Stimulated activated CD8-positive, alpha-beta memory T cell treated with anti-CD3 and anti-CD28 coated beads, Interleukin-2, amount 100 ng/mL, for 48 hours (primary cell): ENCODE data around the gene ACTL10.

Experiments
- DNase-seq, 2 donors: peaks; one replicate each; pipeline ENCODE4 v3.0.0-alpha.2; 2020; ENCODE audit warnings: low read depth in 2 of 2

ACTL10 gene

DNA sequence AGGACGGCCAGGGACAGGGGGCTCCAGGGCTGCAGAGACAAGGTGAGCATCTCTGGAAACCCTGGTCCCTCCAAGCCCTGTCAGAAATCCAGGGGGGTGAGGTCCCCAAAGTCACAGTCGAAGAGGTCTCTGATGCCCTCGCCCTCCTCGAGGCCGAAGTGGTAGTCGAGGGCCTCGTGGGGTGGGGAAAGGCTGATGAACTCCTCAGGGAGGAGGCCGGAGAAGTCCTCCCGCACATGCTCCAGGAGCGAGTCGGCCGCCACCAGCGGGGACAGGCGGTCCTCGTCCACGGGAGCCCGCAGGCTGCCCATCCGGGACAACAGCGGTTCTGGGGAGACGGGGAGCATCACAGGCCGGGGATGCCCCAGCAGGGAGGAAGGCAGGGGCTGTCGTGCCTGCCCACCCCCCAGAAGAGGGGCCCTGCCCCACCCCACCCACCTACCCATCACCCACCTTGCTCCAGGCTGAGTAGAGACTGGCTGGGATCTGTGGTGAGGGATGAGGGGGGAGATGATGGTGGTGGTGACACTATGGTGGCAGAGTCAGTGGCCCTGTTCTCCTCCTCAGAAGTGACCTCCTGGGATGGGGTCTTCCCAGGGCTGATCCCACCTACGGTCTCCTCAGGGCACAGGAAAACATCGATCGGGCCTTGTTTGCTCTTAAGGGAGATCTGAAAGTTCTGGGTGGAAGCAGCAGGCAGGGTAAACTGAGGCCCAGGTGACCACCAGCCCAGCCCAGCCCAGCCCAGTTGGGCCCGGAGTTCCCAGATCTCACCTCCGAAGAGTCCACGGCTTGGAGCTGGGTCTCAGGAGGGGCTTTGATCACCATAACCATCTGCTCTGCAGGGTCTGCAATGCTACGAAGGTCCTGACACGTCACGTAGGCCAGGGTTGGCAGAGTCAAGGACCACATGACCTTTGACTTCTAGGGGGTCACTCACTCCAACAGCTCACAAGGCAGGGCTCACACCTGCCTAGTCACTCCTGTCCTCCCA lies 10.2 kb downstream of the ACTL10 start:
- no peak for DNase-seq

DNA sequence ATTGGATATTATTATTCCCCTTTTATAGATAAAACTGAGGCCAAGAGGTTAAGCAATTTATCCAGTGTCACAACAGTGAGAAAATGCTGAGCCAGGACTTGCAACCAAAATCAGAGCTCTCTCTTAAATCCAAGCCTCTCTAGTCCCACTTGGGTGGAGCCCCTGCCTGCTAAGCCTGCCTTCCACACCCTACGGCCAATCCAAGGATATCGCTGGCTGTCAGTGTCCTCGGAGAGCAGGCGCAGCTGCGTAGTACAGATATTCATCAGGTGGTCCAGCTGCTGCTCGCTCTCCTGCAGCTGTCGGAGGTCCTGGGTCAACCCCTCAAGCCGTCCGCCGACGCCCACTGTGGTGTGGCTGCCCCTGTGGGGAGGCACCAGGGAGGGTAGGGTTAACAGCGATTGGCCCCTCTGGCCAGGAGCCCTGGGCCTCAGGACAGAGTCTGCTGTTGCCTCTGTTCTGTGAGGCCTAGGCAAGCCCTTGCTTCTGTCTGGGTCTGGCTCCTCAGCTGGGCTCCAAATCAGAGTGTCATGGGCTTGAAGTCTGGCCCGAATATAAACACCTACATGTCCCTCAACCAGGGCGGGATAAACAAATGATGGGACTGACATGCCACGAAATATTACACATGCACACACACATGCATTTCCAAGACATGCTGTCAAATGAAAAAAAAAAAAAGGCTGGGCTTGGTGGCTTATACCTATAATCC lies 11.4 kb downstream of the ACTL10 start:
- no peak for DNase-seq

DNA sequence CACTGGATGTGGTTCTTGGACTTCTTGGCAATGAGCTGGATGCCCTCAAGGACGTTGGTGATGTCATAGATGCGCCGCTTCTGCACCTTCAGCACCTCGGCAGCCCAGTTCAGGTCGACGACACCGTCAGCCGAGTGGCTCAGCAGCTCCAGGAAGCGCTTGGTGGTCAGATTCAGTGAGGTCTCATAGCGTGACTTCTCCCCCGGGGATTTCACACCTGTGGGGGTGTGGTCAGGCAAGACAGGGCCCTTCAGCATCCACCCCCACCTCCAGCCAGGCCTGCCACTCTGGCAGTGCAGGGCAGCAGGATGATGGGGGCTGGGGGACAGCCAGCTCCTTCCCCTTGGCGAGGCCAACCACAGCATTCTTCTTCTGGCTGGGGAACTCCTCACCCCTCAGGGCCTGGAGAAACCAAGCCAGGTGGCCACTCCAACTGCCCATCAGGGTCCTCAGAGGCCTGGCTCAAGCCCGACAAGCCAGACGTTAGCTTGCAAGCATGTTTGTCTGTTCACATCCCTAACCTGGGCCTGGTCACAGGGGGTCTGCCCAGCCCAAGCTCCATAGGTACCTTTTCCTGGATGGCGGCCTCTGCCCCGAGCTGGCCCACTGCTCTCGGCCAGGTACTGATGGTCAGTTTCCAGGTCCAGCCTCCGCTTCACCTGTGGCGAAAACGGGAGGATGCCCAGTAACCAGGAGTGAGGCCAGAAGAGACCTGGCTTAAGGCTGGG lies 13.2 kb downstream of the ACTL10 start:
- peak in 1 of 2 donors; percentile 39 for DNase-seq

- no peak for DNase-seq
Observed at GRCh38 chr20:33680686-33681085, 13.9 kb downstream of the ACTL10 start.

DNA sequence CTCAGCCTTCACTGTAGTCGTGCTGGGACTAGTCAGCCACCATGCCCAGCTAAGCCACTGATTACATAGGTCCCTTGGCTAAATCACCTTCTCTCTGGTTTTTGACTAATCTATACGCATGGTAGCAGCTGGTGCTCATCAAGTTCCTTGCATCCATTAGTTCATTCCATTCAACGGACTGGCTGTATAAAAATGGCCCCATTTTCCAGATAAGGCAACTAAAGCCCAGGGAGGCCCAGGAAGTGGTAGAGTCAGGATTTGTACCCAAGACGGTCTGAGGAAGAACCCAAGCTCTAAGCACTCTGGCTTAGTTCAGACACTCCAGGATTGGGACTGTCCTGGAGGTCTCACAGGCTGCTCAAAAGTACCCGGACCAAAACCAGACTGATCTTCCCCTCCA lies 14.5 kb downstream of the ACTL10 start:
- DNase-seq = no peak

- no peak for DNase-seq
Observed at GRCh38 chr20:33681728-33682353, 15.1 kb downstream of the ACTL10 start.

DNA sequence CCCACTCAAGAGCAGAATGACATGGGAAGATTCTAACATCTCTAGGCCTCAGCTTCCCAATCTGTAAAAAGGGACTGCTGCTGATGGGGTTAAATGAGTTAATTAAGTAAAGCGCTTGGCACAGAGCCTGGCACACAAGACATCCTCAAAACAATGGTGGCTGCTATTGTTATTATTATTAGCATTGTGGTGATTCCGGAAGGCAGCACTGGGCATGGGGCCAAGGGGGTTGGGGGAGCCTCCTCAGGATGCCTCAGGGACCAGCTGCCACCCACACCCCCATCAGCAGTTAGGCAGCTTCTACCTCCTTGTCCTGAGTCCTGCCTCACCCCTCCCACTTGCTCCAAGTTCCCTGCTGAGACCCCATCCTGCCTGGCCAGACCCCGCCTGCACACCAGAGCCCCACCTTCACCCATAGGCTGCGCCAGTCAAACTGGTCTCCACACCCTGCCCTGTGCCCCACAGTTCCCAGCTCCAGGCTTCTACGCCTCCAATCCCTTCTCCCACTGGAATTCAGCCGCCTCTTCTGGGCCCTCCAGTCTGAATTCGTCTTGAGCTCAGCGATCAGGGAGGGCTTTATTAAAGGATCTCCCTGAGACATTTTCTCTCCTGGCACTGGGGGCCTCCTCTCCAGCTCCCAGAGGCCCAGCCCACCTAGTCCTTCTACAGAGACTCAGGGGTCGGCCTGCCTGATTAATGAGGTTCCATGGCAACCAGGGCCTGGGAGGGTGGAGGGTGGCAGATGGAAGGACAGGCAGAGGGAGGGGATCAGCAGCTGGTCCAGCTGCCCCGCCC lies 18.0 kb downstream of the ACTL10 start:
- DNase-seq = no peak

DNA sequence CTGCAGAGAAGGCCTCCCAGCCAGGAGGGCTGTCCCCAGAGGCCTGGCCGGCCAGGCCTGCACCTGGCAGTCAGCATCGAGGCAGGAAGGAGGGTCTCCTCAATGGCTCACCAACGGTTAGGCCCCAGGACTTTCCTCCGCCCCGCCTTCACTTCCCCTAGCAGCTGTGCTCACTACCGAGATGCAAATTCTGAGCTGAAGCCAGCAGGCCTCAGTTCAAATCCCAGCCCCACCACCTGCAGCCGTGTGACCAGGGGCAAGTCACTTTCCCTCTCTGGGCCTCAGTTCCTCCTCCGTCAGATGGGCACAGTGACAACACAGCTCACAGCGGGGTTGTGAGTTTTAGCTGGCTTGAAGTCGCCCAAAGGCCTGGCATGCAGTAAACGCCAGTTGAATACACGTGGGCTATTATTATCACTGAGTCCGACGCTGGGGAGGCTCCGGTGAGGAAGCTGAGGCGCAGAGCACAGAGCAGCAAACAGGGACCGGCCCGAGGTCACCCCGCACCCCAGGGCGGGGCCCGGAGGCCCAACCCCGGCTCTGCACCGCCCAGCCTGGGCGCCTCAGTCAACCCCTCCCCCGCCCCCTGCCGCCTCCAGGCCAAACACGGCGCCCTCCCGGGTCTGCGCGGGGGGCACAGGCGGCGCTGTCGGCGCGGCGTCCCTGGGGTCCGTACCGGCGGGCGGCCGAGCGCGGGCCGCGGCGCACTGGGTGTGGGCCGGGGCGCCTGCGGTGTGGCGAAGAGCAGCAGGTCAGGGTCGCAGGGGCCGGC lies 18.8 kb downstream of the ACTL10 start:
- DNase-seq = peak; percentile 65 to 70

DNA sequence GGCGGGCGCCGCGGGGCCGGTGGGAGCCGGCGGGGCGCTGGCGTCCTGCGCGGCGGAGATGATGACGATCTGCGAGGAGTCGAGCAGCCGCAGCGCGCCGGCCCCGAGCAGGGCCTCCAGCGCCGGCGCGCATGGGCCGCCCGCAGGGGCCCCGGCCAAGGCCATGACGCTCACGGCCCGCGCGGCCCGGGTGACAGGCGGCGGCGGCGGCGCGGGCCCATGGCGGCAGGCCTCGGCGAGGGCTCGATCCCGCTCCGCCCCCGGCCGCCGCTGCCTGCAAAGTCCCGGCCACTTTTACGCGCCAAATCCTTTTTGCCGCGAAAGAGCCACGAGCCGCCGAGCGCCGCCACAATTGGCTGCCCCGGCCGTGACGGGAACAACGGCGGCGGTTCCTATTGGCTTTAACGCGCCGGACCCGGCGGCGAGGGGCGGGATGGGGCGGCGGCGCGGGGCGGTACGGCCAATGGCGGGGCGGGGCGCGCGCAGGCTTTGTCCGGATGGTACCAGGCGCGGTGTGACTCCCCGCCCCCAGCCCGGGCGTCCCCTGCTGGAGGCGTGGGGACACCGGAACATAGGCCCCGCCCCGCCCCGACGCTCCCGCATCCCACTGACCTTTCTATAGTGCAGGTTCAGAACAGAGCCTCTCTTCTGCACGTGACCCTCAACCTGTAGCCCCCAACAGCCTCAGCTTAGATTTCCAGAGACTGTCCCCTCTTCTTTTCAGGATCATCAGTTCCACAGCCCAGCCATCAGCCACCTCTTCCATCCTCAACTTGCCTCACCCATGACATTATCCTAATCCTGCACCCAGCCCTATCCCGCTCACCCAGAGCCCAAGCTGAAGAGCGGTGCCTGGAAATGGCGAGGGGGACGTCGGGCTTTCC lies 19.6 kb downstream of the ACTL10 start, which contains the start of gene E2F1:
Gene E2F1 (minus strand): TSS at position 286 of the 884 bp plus-strand sequence. CDS start 121 bp downstream, at position 165.
- peak; percentile 94 to 97 for DNase-seq

DNA sequence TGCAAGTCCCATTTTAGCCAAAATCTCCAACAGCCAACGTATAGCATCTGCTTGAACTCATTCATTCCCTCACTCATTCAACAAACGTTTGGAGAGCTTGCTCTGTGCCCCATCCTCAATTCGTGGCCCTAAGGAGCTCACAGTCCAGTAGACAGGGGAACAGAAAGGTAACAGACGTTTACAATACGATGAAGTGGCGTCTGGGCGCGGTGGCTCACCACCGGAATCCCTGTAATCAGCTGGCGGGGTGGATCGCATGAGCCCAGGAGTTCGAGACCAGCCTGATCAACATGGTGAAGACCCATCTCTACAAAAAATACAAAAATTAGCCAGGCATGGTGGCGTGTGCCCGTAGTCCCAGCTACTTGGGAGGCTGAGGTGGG lies 20.2 kb downstream of the ACTL10 start:
- no peak for DNase-seq

DNA sequence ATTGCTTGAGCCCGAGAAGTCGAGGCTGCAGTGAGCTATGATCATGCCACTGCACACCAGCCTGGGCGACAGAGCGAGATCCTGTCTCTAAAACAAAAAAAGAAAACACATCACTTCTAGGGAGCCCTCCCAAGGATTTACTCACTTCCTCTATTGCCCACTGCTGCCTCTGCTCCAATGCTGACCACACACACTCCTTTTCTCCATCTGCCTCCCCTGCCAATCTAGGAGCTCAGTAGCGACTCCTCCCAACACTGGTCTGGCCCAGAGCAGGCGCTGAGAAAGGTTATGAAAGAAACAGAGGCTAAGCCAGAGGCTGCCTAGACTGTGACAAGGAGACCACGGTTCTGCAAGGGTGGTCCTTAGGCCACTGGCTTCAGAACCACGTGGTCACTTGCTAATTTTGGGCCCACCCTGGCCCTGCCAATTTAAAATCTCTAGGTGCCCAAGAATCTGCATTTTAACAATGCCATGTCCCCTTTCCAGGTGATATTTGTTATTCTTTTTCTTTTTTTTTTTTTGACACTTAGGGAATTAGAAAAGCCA lies 20.7 kb downstream of the ACTL10 start:
- DNase-seq = no peak

DNA sequence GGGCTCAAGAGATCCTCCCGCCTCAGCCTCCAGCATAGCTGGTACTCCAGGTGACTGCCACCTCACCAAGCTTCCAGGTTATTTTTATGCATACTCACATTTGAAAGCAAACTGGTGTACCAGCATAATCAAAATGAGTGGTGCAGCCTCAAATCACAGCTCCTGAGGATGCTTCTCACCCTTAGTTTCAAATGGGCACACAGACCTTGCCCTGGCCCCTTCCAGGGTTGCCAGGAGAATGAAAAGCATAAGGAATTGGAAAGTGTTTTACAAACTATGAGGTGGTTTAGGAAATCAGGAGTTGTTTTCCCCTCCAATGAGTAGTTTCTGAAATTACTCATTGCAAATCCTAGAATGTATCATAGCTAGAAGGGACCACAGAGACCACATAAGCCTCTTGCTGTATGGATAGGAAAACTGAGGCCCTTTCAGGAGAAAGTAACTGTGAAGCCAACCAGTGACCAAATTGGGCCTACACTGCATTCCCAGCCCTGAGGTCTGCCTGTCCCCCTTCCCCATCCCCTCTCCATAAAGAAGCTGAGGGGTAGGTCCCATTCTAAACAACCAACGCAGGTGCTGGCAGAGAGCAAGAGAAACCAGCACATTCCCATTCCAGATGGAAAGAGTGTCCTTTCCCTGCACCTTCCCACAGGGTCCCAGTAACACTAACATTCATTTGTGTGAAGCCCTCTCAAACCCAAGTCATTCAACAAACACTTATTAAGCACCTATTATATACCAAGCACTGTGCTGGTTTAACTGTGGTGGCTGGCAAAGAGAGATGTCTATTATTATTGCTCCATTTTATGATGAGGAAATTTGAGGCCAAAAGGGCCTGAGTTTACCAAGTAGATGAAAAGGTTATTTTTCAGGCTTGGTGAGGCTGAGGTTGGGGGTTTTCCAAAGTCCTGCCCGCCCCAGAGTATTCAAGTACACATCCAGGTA lies 21.5 kb downstream of the ACTL10 start:
- DNase-seq = no peak

DNA sequence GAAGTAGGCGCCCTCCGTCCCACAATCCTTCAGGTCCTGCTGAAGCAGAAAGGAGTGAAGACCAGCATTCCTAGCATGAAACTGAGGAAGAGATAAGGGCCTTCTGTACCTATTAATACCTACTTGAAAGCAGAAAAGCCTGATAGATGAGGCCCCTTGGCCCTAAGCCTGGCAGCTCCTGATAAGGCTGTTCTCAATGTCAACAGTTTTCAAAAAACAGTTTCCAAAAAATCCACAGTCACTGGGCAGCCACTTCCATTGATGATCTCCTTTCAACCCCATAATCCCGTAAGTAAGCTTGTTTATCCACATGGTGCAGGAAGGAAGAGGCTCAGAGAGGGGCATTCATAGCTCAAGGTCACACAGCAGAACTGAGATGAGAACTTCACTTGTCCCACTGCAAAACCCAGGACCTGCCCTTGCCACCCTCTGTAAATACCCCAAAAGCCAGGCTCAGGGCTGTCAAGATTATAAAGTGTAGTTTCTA lies 22.2 kb downstream of the ACTL10 start:
- DNase-seq = no peak

DNA sequence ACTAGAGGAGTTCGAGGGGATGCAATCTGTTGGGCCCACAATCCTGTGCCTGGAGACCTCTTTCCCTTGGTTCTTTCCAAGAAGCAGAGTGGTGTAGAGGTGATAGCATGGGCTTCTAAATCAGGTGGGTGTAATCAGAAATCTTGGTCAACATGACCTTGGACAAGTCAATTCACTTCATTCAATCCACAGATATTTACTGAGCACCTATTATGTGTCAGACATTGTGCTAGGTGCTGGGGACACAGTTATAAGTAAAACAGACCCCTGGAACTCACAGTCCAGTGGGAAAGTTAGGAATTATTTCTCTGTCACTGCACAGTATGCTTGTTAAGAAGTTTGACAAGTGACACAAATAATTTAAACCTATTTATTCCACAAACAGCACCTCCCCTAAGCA lies 22.8 kb downstream of the ACTL10 start:
- no peak for DNase-seq

DNA sequence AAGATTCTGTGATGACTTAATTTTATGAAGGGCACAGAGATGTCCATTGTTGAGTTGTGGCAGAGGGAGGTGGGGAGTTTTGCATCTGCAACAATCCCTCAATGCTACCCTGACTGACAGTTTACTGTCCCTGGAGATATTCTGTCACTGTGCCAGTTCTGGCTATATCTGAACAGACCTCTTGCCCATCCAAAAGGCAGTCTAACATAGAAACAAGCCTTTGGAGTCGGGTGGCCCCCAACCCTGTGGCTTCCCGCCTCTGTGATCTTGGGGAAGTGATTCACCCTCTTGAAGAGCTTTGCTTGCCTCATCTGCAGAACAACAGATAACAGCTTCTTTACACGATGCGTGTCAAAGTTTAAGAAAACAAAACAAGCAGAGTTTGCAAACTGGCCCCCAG lies 23.2 kb downstream of the ACTL10 start:
- peak in 1 of 2 donors; percentile 56 for DNase-seq

DNA sequence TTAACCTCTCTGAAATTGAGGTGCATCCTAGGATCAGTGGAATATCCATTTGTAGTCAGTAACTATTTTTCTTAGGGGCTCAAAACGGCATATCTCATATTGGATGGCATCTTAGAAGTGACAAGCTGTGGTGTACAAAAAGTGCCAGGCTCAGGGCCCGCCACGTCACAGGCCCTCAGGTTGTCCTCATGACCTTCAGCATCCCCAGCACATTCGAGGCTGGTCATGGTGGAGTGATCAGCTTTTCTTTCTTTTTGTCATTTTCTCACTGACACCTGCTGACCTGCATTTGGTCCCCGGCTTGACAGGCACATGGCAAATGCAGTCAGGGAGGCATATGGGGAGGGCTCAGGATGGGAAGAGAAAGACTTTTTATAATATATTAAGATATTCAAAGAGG lies 26.5 kb downstream of the ACTL10 start:
- no peak for DNase-seq
